HL-60 (cell line): ENCODE results near the gene COLEC12.

Experiments used
- CTCF ChIP-seq: IDR thresholded peaks from one replicate; pipeline ENCODE4 v1.5.1; 2011; ENCODE audit warnings: low read length, control low read depth, inconsistent platforms; ENCODE audit not compliant: insufficient read depth
- POLR2AphosphoS5 ChIP-seq: IDR thresholded peaks from 2 replicates; pipeline ENCODE4 v1.6.1; 2012; ENCODE audit warnings: low read depth
- REST ChIP-seq: IDR thresholded peaks from 2 replicates; pipeline ENCODE4 v1.6.1; 2012; ENCODE audit warnings: low read depth; ENCODE audit not compliant: insufficient replicate concordance

- TF ChIP-seq CTCF: no peak
- no peak for TF ChIP-seq REST
- TF ChIP-seq POLR2AphosphoS5: no peak
Observed at GRCh38 chr18:339200-339599, 161.3 kb downstream of the COLEC12 start.
